Measurements from ENCODE around the gene SMTN.
"Not testable (repeated sequence)": the region's sequence is repeated elsewhere in the genome, so short reads cannot be mapped to it uniquely, and the experiment has no call there.

The SMTN gene

GRCh38 chr22:31080848-31081649 lies at the start of gene SMTN:
Gene SMTN (plus strand): TSS chr22:31081318. CDS start chr22:31083259, 1,941 bp downstream.
- peak; percentile 71 for FAIRE-seq

GRCh38 chr22:31036671-31037550 lies 44.2 kb upstream of the SMTN start:
- FAIRE-seq: no peak

- FAIRE-seq: no peak
These were observed 42.4 kb upstream of the SMTN start for GRCh38 chr22:31038686-31039085.

GRCh38 chr22:31039393-31039792 lies 41.7 kb upstream of the SMTN start:
- no peak for FAIRE-seq

GRCh38 chr22:31040542-31041398 lies 40.3 kb upstream of the SMTN start:
- FAIRE-seq: no peak

- FAIRE-seq: no peak
These were observed 36.8 kb upstream of the SMTN start for GRCh38 chr22:31044262-31044861.

GRCh38 chr22:31045900-31046538 lies 35.1 kb upstream of the SMTN start:
- FAIRE-seq: no peak

GRCh38 chr22:31046539-31047226 lies 34.4 kb upstream of the SMTN start:
- FAIRE-seq: no peak

GRCh38 chr22:31048570-31048969 lies 32.5 kb upstream of the SMTN start:
- FAIRE-seq: no peak

GRCh38 chr22:31049815-31050420 lies 31.2 kb upstream of the SMTN start:
- no peak for FAIRE-seq

- no peak for FAIRE-seq
These were observed 25.9 kb upstream of the SMTN start for GRCh38 chr22:31055117-31055634.

GRCh38 chr22:31055635-31056159 lies 25.4 kb upstream of the SMTN start:
- FAIRE-seq: peak; percentile 61

GRCh38 chr22:31056986-31057599 lies 24.0 kb upstream of the SMTN start:
- FAIRE-seq: no peak

GRCh38 chr22:31059663-31060062 lies 21.5 kb upstream of the SMTN start:
- not testable (repeated sequence) for FAIRE-seq

- FAIRE-seq: no peak
These were observed 18.4 kb upstream of the SMTN start for GRCh38 chr22:31062566-31063230.

- FAIRE-seq: no peak
These were observed 16.7 kb upstream of the SMTN start for GRCh38 chr22:31064369-31064768.

GRCh38 chr22:31068970-31069369 lies 12.1 kb upstream of the SMTN start:
- FAIRE-seq: no peak

GRCh38 chr22:31069691-31070314 lies 11.3 kb upstream of the SMTN start:
- FAIRE-seq: not testable (repeated sequence)

GRCh38 chr22:31073125-31073524 lies 8.0 kb upstream of the SMTN start:
- FAIRE-seq: not testable (repeated sequence)
